Activated CD4-positive, alpha-beta T cell treated with anti-CD3 and anti-CD28 coated beads for 4 hours (primary cell): Measurements from ENCODE around the gene GREB1.

Source experiments
- DNase-seq, 2 donors: peaks; one replicate each; pipeline ENCODE4 v3.0.0-alpha.2; 2020

The GREB1 gene

GRCh38 chr2:11667866-11668637, 134.2 kb downstream of the GREB1 start:
- DNase-seq, result no peak

GRCh38 chr2:11669454-11670291, 135.8 kb downstream of the GREB1 start, which contains the start of gene NTSR2:
Gene NTSR2, minus strand, starts transcription at chr2:11670195. Its CDS starts 66 bp downstream, at chr2:11670129.
- no peak for DNase-seq

GRCh38 chr2:11672407-11672806, 138.6 kb downstream of the GREB1 start:
- no peak for DNase-seq

- no peak for DNase-seq
These were observed 141.1 kb downstream of the GREB1 start for GRCh38 chr2:11674983-11675382.

GRCh38 chr2:11675423-11676112, 141.7 kb downstream of the GREB1 start:
- no peak for DNase-seq

GRCh38 chr2:11676640-11677039, 142.8 kb downstream of the GREB1 start:
- DNase-seq, result no peak

GRCh38 chr2:11677136-11678055, 143.6 kb downstream of the GREB1 start:
- no peak for DNase-seq

- DNase-seq, result no peak
These were observed 144.6 kb downstream of the GREB1 start for GRCh38 chr2:11678306-11678960.

- DNase-seq, result no peak
These were observed 145.2 kb downstream of the GREB1 start for GRCh38 chr2:11679016-11679415.

GRCh38 chr2:11679486-11680181, 145.8 kb downstream of the GREB1 start:
- DNase-seq, result no peak

GRCh38 chr2:11680182-11680900, 146.5 kb downstream of the GREB1 start:
- no peak for DNase-seq

- DNase-seq, result no peak
These were observed 147.3 kb downstream of the GREB1 start for GRCh38 chr2:11680901-11681721.

GRCh38 chr2:11681722-11682589, 148.1 kb downstream of the GREB1 start:
- DNase-seq, result peak in 1 of 2 donors; percentile 43

GRCh38 chr2:11682590-11682915, 148.7 kb downstream of the GREB1 start:
- DNase-seq, result no peak

GRCh38 chr2:11683476-11683875, 149.6 kb downstream of the GREB1 start:
- no peak for DNase-seq

- DNase-seq, result no peak
These were observed 150.1 kb downstream of the GREB1 start for GRCh38 chr2:11683966-11684365.

- no peak for DNase-seq
These were observed 151.1 kb downstream of the GREB1 start for GRCh38 chr2:11684894-11685460.

GRCh38 chr2:11685906-11686470, 152.1 kb downstream of the GREB1 start:
- no peak for DNase-seq
